ENCODE measurements around the gene CUBN. TPM values are rescaled to one million over a fixed set of nuclear protein-coding genes. Genes with fewer than 3 reads are reported as not detected.

The CUBN gene
- total and polyA plus RNA-seq, 10 of the 15 experiments (the other 5 are each of a cell fraction or from before 2014, with no cell fraction given): under 0.01 to 0.14 (median 0.02) TPM; not detected in 6

GRCh38 chr10:17112566-17112965 lies 17.0 kb downstream of the CUBN start (continued):
- no peak for TF ChIP-seq SP1 (IDR thresholded peaks at IDR 0.05; ENCODE audit: low read depth, low read length)

- no peaks in the 10 kb centered on the region for H4K20me1 ChIP-seq (ENCODE audit: control insufficient read depth, insufficient read depth)
- H3K27ac ChIP-seq (ENCODE audit: control insufficient read depth, insufficient read depth): no peak overlapping the region
- H3K9ac ChIP-seq (ENCODE audit: control insufficient read depth, insufficient read depth, low read length): no peak overlapping the region
- no peaks in the 10 kb centered on the region for H3K9me3 ChIP-seq (replicated peaks; ENCODE audit: control insufficient read depth, insufficient read depth, low read length)
- FAIRE-seq (no peak), DNase-seq (ENCODE audit: low read depth, low spot score) (no peak), ATAC-seq (no peak)
- SMC1A ChIA-PET (ENCODE audit: uncharacterized antibody, unreplicated experiment): no interaction called here
- intact Hi-C loops (cut with micrococcal nuclease; ENCODE audit: unreplicated experiment): no loop called here
- no peaks in the 10 kb centered on the region; a peak in 1 of 4 replicates for H3K27me3 ChIP-seq (replicated peaks in 1 of 2; ENCODE audit: control insufficient read depth in 2 of 2, insufficient read depth in 2 of 2, low read length in 1 of 2)
- TF ChIP-seq ATF3 (IDR thresholded peaks at IDR 0.05; ENCODE audit: borderline replicate concordance, extremely low read depth, low read depth, low read length): no peak
- TF ChIP-seq MXI1 (IDR thresholded peaks at IDR 0.05; ENCODE audit: low read depth, low read length): no peak
- TF ChIP-seq CREM (IDR thresholded peaks at IDR 0.05; ENCODE audit: low read depth): no peak
- TF ChIP-seq ZNF24 (IDR thresholded peaks at IDR 0.05): no peak
- TF ChIP-seq POLR2AphosphoS2 (IDR thresholded peaks at IDR 0.05; ENCODE audit: low read depth, low read length): no peak
- no peak for TF ChIP-seq HDGF (IDR thresholded peaks at IDR 0.05)
- TF ChIP-seq ASH2L (IDR thresholded peaks at IDR 0.05; ENCODE audit: borderline replicate concordance, low read depth): no peak
- TF ChIP-seq JUND (IDR thresholded peaks at IDR 0.05; ENCODE audit: low read depth, low read length): no peak
- no peak for TF ChIP-seq ATF2 (IDR thresholded peaks at IDR 0.05; ENCODE audit: low read length)
- TF ChIP-seq BCL3 (IDR thresholded peaks at IDR 0.05; ENCODE audit: borderline replicate concordance, insufficient read depth, low read depth, low read length, poor library complexity, severe bottlenecking): no peak
- no peak for TF ChIP-seq NFYB (IDR thresholded peaks at IDR 0.05; ENCODE audit: insufficient read depth, low read depth, low read length)
- no peak for TF ChIP-seq BACH1 (IDR thresholded peaks at IDR 0.05; ENCODE audit: borderline replicate concordance)
- TF ChIP-seq SMC3 (IDR thresholded peaks at IDR 0.05; ENCODE audit: borderline replicate concordance, low read length): no peak
- TF ChIP-seq PBX3 (IDR thresholded peaks at IDR 0.05; ENCODE audit: insufficient replicate concordance, low read depth, low read length): no peak
- no peak for TF ChIP-seq SRF (IDR thresholded peaks at IDR 0.05; ENCODE audit: low read depth in 2 of 2, low read length in 2 of 2)
- TF ChIP-seq ETV6 (conservative IDR thresholded peaks at IDR 0.05 in 1 of 2, IDR thresholded peaks at IDR 0.05 in 1 of 2; ENCODE audit: borderline replicate concordance in 1 of 2, low read depth in 1 of 2): no peak
- TF ChIP-seq FOXM1 (IDR thresholded peaks at IDR 0.05; ENCODE audit: low read depth, low read length): no peak
- POLR2A ChIA-PET: no interaction called here
- no peak overlapping the region for H3K4me2 ChIP-seq (ENCODE audit: control insufficient read depth, insufficient read depth)
- H3K79me2 ChIP-seq (ENCODE audit: control insufficient read depth, insufficient read depth, low read length): no peaks in the 10 kb centered on the region
- no TSS peak for BruUV-seq (replicated peaks)
- in situ Hi-C loops (cut with MboI): no loop called here
- CTCF ChIA-PET: no interaction called here
- H3K36me3 ChIP-seq (ENCODE audit: control insufficient read depth in 2 of 2, insufficient read depth in 2 of 2, low read length in 1 of 2): no peaks in the 10 kb centered on the region
- no peak overlapping the region for H2AFZ ChIP-seq (ENCODE audit: control insufficient read depth, low read depth, low read length)
- no peaks in the 10 kb centered on the region for H3K4me1 ChIP-seq (ENCODE audit: control insufficient read depth, insufficient read depth, low read length)
- WGBS (ENCODE audit: insufficient coverage, insufficient replicate concordance, low lambda C conversion rate, missing lambda C conversion rate): 46% methylated on average over 3 of the region's 3 CpGs
- H3K4me3 ChIP-seq: no peak overlapping the region
- RAD21 ChIA-PET (ENCODE audit: unreplicated experiment): no interaction called here
These were observed 20.0 kb downstream of the CUBN start for GRCh38 chr10:17109475-17110207.

Data from GM12878 (cell line).